GM19324 (cell line): ENCODE measurements around the gene DNAJC18.
"Not testable (repeated sequence)": the region's sequence is repeated elsewhere in the genome, so short reads cannot be mapped to it uniquely, and the experiment has no call there.

Experiments
- ATAC-seq: cut with Tn5 transposase; IDR thresholded peaks from one replicate; pipeline ENCODE4 v1.9.1; 2021; ENCODE audit warnings: mild to moderate bottlenecking, moderate library complexity; ENCODE audit not compliant: unreplicated experiment, low FRiP score

DNAJC18 gene

DNA sequence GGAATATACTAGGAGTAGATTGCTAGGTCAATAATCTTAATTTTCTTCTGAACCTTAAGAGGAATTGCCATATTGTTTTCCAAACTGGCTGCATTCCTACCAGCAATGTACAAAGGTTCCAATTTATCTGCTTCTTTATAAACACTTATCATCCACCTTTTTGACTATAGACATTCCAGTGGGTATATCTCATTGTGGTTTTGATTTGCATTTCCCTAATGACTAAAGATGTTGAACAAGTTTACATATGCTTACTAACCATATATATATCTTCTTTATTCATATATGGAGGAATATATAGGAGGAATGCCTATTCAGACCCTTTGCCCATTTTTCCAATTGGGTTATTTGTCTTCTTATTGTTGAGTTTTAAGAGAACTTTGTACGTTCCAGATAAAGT is 7.6 kb downstream of the DNAJC18 start:
- no peak for ATAC-seq

- ATAC-seq, result no peak
Measured at GRCh38 chr5:139430015-139430414, 9.3 kb downstream of the DNAJC18 start.

DNA sequence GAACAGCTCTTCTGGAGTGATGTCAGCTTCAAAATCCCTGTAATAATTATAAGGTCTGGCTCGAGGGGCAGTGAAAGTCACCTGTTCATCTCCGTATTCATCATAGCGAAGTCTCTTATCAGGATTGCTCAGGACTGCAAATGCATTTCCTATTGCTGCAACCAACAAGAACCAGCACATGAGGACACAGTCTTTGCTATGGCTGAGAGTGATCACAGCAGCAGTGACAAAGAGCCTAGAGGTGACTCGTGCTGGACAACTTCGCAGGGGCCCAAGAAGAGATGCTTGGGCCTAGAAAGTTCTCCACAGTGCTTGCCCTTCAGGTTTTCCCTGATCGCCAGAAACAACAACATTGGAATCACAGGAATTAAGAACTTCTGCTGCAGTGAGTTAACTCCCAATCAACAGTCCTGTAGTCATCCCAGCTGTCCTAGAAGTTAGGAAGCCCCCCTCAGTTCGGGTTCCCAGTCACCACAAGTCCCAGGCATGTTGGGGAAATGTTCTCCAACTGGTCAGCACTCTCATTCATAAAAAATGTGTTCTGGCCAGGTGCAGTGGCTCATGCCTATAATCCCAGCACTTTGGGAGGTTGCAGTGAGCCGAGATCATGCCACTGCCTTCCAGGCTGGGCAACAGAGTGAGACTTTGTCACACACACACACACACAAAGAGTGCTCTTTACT is 13.0 kb downstream of the DNAJC18 start:
- ATAC-seq, result no peak

DNA sequence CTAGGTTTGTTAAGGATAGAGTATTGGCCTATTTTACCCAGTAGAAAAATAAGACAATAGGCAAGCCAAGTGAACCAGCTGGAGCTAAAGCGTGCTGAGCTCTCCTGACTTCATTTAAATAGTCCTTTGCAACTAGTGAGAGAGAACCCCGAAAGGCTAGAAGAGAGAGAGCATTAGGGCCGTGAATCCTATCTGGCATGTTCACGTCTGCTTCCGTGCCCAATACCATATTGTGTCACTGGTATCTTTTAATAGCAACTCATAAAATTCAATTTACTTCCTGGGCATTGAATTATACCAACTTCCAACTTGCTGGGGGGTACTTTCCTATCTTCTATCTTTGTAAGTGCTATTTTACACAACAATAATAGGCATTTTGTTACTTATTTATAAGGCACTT is 13.8 kb downstream of the DNAJC18 start:
- ATAC-seq, result no peak

DNA sequence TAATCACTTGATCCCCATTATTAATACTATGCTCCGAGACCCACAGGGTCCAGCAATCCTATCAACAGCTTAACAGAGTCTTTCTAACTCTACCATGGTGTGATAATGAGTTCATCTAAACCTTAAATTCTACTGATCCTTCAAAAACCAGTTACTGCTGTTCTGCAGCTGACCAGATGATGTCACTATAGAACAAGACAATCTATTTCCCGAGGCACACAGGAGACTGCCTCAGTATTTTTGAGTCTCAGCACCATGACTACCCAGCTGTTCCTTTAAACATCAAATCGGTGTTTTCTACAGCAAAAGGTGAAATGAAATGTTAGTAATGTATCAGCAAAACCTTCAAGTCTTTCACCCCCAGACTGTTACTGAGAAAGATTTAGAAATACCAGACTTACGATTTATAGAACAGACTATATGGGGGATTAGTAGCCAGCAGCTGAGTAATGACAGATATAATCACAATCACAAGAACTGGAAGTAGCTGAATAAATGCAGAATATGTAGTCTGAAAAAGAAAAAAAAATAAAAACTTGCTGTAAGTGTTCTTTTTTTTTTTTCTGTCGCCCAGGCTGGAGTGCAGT is 16.9 kb downstream of the DNAJC18 start:
- ATAC-seq, result no peak

- no peak for ATAC-seq
Measured at GRCh38 chr5:139419226-139420192, 19.8 kb downstream of the DNAJC18 start.

- ATAC-seq, result no peak
Measured at GRCh38 chr5:139418793-139419192, 20.5 kb downstream of the DNAJC18 start.

- no peak for ATAC-seq
Measured at GRCh38 chr5:139417214-139417613, 22.1 kb downstream of the DNAJC18 start.

DNA sequence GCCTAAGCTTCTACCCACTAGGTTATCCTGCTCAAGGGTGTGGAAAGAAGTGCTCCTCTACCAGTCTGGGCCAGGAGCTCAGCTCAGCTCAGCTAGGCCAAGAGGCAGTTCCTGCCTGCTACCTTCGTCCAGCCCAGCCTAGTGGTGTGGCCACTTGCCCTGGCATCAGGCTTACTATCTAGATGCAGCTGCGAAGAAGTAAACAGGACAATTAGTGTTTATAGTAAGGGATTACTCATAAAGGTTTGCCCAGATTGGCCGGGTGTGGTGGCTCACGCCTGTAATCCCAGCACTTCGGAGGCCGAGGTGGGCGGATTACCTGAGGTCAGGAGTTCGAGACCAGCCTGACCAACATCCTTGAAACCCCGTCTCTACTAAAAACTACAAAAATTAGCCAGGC is 22.7 kb downstream of the DNAJC18 start:
- no peak for ATAC-seq

- no peak for ATAC-seq
Measured at GRCh38 chr5:139415869-139416268, 23.5 kb downstream of the DNAJC18 start.

GRCh38 chr5:139415221-139415861 is 24.0 kb downstream of the DNAJC18 start:
- no peak for ATAC-seq

DNA sequence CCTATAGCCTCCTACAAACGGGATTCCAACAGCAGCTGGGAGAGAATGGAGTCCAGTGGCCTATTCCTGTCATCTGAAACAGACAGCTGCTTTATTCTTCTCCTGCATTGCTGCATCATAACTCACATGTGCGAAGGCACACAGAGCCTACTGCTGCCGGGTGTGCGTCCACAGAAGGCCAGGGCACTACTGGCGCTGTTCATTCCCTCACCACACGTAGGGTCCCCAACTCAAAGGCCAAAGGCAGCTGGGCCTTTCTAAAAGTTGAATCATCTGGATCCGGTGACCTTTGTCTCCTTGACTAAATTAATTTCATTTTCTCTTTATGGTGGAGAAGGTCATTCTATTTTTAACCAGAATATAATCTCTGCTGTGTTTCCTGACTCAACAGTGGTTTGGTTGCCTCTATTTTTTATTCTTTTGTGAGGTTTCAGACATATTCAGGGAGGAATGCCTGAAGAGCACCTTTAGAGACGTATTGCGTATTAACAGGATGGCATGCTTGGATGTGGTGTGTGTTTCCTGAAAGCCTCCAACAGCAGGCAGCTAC is 24.7 kb downstream of the DNAJC18 start:
- ATAC-seq, result no peak

GRCh38 chr5:139413963-139414362 is 25.4 kb downstream of the DNAJC18 start:
- no peak for ATAC-seq

GRCh38 chr5:139413153-139413552 is 26.2 kb downstream of the DNAJC18 start:
- no peak for ATAC-seq

DNA sequence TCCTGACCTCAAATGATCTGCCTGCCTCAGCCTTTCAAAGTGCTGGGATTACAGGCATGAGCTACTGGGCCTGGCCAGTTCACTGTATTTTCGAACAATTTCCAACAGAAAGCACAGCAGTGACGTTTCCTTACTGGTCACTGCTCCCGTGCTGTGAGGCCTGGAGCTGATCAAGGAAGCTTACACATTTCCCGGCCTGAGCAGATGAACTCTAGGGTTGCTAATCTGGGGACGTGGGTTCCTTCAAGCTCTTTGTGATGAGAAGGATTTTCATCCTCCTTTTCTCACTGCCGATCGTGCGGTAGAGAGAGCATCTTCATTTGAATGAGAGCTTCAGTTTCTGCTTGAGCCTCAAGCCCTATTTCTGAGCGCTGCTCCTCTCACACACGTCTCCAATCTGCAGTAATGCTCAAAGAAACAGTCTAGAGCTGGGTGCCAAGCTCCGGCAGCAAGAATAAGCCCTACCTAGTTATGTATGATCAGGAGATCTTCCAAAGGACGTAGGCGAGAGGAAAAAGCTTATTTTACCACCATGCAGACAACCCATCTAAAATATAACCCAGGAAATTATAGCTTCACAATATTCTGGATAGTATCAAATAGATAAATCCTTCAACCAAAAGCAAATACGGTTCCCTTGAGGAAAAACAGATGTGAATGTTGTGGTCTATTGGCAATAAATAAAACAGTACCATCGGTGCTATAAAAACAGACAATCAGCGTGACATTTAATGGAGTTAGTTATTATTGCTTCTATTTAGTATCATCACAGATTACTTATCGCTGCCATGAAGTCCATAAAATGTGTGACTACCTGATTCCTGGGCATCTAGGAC is 28.1 kb downstream of the DNAJC18 start:
- no peak for ATAC-seq

DNA sequence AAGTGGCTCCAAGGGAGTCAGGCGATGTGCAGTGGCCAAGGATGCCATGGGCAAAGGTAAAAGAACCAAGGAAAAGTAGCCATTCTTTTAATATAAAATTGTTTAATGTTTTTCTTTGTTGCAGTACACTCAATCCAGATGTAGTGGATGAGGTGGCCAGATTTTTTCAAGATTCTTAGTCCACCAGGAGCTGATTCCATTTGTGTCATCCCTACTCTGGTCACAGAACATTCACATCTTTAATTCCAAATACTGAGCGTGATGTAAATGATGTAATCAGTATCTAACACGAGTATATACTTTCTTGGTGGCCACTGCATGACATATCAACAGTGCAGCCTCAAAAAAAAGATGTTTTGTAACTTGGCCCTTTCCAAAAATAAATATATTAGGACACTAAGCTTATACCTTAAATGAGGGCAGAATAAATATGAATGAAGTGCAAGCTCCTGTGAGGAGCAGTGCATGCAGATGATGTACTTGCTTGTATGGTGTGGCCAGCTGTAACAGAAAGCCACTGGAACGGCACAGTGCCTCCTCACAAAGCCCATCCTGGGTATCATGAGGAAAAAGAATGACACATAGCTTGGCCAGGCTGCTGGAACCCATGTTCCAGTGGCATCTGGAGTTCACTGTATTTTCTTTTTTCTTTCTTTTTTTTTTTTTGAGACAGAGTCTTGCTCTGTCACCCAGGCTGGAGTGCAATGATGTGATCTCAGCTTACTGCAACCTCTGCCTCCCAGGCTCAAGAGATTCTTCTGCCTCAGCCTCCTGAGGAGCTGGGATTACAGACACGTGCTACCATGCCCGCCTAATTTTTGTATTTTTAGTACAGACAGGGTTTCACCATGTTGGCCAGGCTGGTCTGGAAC is 29.0 kb downstream of the DNAJC18 start:
- ATAC-seq, result no peak

DNA sequence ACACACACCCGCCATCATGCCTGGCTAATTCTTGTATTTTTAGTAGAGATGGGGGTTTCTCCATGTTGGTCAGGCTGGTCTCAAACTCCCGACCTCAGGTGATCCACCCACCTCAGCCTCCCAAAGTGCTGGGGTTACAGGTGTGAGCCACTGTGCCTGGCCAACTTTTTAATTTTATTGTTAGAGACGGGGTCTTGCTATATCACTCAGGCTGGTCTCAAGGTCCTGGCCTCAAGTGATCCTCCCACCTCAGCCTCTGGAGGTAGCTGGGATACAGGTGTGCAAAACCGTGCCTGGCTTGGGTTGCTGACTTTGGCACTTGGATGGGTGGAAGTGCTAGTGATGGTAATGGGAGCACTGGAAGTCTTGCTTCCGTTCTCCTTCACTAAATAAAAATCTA is 30.2 kb downstream of the DNAJC18 start:
- not testable (repeated sequence) for ATAC-seq

DNA sequence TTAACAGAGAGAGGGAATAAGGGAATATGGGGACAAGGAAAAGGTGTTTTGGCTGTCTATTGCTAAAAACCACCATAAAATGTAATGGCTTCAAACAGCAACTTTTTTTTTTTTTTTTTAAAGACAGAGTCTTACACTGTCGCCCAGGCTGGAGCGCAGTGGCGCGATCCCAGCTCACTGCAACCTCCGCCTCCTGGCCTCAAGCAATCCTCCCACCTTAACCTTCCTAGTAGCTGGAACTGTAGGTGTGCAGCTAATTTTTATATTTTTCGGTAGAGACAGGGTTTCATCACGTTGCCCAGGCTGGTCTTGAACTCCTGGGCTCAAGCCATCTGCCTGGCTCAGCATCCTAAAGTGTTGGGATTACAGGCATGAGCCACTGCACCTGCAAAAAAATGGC is 31.1 kb downstream of the DNAJC18 start:
- ATAC-seq, result no peak

DNA sequence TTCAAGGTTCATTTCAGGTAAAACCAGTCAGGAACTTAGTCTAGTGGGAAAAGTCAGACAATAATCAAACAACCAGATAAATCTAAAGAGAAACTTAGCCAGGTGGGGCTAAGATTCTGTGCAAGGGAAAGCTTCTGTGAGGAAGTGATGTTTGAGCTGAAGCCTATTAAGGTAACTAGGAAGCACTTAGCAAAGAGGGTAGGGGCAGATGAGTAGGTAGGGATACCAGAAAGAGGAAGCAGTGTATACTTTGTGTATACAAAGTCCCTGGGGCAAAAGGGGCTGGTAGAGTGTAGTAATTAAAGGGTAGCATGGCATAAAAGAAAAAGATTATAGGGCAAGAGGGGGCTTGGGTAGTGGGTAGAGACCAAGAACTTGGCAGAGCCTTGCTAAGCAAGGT is 31.8 kb downstream of the DNAJC18 start:
- ATAC-seq, result no peak
